GM03348 (cell line): ENCODE results near the gene SERINC4.

Experiments
- DNase-seq: peaks from one replicate; pipeline ENCODE4 v3.0.0; 2012; ENCODE audit warnings: low spot score

SERINC4 gene

DNA sequence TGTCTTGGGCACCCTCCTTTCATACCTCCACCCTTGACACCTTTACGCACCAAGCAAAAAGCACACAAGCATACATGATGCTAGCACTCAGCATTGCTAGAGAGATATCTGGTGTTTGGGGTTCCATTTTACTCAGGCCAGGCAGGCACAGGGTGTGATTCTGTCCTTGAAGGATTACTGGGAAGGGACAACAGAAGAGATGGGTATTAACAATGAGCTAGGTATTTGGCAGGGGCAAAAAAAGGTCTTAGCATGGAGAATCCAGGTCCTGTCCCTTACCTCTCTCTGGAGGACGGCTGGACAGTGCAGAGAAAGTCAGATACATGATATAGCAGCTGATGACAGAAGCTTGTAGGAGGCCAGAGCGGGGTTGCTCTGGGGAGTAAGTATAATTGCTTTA lies 3.5 kb downstream of the SERINC4 start:
- no peak for DNase-seq

DNA sequence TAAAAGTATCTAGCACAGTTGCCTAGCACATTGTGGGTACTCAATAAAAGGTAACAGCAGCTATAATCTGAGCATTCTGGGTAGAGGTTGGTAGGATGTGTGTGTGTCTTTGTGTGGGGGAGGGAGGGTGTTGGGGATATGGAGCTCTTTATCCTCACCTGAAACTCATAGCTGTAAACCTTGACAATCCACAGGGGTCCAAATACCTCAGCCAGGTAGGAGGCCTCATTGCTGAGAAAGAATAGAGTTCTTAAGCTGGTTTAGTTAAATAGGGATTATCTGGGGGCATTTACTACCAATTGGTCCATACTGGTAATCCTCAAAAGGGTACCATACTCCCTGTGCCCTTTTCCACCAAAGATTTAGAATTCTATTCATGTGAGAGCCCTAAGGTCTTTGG lies 4.0 kb downstream of the SERINC4 start:
- no peak for DNase-seq

DNA sequence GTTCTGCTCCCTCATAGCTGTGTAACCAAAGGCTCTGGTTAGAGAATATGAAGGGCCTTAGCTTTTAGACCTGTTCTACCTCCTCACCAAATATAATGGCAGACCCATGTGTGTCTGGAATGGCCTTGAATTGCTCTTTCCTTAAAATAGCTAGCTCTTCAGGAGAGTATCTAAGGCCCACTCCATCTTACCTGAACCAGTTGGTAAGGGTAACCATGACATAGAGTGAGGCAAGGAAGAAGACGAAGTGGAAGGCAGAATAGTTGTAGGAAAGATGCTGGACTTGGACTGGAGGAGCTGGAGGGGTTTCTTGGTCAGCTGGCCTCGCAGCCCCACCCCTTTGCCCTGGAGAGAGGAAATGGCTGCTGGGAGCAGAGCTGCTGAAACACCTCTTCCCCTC lies 4.8 kb downstream of the SERINC4 start:
- DNase-seq, result no peak

DNA sequence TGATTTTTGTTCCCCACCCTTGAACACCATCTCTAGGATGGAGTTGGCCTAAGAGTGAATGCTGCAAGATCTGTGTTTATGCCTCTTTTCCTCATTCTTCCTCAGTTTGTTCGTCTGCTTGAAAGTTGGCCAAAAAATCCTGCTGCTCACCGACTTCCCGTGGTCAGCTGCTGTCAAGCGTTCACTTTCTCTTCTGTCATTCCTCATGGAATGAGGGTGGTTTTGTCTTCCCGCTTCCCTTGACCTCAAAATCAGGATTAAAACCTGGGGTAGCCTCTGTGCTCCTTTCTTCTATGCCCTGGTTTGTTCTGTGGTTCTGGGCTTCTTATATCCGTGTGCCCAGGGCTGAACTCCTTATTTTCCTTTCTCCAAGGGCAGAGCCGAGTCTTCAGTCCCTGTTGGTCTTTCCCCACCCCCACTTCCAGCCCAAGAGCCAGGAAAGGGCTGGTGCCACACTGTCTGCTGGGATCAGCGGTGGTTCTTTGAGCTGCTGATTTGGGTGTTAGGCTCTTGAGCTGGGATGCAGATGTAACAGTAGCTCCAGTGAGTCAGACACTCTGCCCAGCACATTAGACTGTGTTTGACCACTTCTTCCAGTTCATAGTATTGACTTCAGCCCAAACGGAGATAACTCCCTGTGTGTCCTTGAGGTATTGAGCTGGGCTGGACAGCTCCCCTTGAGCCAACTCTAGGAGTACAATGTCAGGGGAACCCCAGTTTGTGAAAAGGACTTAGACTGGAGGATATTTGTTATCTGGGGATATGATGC lies 5.6 kb downstream of the SERINC4 start:
- no peak for DNase-seq

DNA sequence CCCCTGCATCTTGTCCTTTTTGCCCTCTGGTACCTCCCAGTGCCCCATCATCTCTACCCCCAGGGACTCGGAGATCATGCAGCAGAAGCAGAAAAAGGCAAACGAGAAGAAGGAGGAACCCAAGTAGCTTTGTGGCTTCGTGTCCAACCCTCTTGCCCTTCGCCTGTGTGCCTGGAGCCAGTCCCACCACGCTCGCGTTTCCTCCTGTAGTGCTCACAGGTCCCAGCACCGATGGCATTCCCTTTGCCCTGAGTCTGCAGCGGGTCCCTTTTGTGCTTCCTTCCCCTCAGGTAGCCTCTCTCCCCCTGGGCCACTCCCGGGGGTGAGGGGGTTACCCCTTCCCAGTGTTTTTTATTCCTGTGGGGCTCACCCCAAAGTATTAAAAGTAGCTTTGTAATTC lies 6.4 kb downstream of the SERINC4 start:
- DNase-seq, result no peak

DNA sequence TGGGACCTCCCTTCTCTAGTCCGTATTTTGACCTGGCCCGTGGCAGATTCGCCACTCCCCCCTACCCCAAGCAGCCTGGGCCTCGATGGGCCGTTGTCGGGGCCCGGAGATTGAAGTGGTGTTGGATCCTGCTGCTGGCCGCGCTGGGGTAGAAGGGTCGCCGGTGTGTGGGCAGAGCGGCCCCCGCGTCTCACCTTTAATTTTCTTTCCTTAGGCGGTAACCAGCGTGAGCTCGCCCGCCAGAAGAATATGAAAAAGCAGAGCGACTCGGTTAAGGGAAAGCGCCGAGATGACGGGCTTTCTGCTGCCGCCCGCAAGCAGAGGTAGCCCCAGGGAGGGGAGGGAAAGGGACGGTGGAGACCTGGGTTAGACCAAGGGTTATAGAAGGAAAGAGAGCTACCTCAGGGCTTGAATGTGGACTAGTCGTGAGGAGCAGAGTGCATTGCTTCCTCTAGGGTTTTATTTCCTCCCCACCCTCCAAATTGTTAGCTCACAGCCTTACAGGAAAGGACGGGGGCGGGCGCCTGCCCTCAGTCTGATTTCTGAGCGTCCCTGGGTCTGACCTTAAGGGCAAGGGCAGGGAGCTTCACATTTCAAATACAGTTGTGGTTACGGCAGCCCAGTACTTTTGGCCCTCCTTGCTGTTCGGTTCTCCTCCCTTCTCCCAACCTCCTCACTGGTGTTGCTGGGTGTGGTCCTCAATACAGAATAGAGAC lies 7.1 kb downstream of the SERINC4 start:
- DNase-seq, result peak; percentile 67

DNA sequence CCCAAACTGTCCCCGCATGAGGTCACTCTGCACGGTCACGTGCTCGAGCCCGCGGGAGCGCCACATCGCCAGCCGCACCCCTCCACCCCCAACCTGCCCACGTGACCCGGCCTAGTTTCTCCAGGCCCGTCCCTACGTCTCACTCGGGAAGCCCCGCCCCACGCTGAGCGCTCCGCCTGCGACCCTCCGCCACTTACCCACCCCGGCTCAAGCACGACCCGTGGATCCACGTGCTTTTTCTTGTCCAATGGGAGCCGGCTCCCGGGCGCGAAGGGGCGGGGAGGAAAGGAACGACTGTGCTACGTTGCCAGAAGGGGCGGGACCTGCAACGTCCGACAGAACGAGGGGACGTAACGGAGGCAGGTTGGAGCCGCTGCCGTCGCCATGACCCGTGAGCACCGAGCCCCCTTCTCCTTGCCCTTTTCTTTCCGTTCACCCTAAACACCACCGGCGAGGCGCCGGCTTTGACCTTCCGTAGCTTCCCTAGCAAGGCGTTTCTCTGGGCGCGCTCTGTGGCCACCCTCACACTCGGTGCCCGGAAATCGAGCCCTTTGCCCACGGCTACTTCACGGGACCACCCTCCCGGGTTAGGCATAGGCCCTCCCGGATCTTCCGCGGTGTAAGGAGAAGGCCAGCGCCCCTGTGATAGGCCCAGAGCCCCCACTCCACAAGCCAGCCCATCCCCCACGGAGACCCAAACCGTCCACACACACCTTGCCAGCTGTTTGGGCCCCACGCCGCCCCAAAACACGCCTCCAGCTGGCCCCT lies 7.8 kb downstream of the SERINC4 start, which contains the start of gene SERF2:
TSS of gene SERF2 (plus strand) at position 328 of the 768 bp plus-strand sequence. CDS start at position 385, 57 bp downstream.
- peak; percentile 100 for DNase-seq

DNA sequence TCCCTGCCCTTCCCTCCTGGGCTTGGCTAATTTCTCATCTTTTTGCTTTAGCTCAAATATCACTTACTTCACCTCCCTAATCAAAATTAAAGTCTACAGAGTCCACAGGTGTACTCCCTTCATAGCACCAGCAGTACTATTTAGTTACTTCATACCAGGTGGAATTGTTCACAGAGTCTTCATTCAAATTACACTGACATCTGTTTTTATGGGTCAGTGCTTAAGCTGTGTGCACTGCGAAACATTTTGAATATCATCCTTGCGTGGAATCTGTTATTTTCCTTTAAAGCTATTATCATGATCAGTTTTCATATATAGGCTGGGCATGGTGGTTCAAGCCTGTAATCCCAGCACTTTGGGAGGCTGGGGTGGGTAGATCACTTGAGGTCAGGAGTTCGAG lies 10.6 kb downstream of the SERINC4 start:
- no peak for DNase-seq

DNA sequence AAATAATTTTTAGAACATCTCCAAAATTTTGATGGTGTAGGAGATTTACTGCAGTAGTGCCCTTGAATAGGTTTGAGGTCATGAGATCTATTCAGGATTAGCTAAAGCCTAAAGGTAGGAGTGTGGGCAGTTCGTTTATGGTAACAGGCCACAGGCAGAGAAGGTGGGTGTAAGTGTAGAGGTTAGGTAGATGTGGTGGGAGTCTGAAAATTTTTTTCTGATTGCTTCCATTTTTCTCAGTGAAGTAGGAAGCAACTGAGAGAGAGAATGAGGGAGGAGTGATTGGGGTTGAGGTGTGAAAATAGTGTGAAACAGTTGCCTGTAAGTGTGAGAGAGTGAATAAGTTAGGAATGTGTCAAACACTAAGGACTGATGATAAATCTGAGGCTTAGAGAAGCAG lies 21.0 kb downstream of the SERINC4 start:
- DNase-seq, result no peak

DNA sequence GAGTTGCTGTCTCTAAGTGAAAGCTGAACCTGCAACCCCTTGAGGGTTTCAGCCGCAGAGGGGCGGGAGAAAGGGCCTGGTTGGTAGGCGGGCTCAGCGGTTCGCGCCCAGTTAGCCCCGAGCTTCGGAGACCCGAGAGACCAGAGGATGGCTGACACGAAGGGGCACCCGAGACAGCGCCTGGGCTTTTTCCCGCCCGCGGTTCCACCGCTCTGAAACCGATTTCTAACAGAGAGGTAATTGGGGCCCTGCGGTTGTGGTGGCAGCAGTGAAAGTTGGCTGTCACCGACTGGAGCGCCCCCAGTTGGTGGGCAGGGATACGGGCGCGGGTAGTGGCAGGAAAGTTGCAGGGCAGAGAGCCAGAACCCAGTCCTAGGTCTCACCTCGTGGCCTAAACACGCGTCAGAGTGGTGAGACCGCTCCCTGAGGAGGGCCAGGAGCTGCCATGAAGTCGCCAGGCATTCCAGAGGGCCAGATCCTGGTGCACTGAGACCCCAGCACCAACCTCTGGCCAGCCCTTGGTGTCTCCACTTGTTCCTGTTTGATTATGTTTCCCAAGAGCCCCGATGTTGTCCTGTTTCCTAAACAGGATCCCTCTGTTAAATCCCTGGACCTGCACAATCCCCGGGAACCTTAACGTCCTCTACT lies 22.6 kb downstream of the SERINC4 start:
- DNase-seq, result peak; percentile 85

DNA sequence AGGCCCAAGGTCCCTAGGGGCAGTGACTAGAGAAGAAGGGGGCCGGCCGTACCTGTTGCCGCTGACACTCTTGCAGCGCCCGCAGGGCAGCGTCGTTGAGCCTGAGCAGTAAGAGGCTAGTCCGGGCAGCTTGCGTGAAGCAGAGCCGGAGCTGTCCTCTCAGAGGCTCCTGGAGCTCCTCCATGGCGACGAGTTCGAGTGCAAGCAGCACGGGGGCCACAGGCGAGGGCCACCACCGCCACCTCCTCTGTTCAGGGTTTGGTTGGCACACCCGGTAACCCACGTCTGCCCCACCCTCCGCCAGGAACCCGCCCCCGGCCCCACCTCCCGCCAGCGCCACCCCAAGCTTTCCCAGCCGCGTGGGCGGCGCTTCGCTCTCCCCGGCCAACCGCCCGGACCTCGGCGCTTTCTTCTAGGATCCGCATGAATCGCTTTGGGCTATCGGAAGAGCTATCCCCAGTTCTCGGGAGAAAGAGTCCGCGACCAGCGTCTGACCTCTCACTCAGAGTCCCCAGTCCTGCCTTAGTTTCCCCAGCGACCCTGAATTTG lies 23.2 kb downstream of the SERINC4 start, which contains the start of gene ELL3:
TSS of gene ELL3 (minus strand) at position 249 of the 549 bp plus-strand sequence. CDS start at position 184, 65 bp downstream.
- peak; percentile 90 for DNase-seq

DNA sequence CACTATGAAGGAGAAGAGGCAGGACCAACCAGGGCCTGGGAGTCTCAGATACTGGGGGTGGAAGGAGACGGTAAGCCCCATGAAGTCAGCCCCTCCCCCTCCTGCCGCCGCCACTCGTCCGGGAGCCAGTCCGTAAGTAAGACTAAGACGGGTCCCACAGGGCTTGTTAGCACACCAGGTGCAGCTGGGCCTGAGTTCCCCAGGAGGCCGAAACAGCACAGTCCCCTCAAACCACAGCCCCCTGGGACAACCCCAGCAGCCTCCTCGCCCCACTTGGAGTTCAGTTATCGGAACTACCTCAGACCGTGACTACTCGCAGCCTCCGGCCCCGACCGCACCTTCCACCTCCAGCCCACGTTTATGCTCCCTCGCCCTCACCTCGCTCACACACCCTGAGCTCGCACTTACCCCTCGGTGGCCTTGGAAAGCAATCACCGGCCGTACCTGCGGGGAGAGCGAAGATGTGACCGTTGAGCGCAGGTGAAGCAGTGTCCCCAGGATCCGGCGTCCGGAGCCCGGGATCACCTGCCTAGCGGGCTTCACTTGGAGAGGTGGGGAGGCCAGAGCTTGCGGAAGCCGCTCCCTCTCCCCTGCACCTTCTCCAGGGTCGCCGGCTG lies 23.8 kb downstream of the SERINC4 start:
- no peak for DNase-seq

DNA sequence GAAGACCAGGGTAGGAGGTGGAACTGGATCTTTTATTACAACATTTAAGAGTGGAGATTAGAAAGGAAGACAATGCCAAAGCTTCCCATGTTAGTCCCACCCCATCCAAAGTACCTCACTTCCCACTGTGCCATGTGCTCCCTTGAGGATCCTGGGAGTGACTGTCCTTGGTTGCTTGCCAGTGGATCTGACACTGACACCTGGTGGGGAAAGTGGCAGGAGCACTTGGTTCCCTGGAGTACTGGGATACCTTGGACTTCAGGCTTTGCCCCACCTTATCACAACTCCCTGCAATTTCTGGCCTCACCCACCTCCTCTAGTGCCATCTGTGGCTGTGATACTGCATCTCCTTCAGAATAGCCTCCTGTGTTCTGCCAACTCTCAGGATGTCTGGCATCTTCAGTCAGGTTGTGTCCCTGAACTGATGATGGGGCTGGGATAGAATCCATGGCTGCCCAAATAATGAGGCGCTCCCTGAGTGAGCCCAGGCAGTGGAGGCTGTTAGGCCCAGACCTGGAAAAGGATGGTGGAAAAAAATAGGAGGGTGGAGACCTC lies 24.5 kb downstream of the SERINC4 start:
- no peak for DNase-seq

DNA sequence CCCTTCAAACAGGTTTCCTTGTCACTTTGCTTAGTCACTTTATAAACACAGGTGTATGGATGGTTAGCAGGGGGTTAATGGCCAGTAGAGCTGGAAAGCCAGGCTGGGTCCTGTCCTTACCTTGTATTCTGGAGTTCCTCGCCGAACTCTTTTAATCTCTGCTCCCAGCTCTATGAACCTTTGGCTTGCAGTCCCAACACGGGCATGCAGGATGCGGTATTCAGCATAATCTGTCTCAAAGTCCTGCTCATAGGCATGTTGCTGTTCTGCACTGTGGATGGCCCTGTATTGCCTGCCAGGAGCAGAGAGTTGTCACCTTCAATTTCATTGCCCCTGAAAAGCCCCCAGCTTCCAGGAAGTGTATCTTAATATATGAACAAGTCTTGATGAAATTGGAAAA lies 26.0 kb downstream of the SERINC4 start:
- no peak for DNase-seq

DNA sequence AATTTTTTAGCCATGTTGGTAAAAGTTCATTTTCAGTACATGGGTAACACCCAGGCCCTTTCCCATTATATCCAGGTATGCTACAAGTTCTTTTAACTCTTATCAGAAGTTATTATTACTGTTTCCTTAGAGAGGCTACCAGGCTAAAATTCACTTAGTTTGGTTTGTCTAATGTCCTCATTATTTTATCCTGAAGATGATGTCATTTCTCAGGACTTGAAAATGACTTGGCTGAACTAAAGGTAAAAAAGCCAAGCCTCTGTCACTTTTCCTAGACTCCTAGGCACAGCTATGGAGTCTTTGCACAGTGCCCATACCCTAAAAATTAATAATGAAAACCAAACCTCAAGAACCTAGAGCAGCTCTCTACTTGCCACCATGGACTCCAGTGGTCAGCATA lies 27.4 kb downstream of the SERINC4 start:
- DNase-seq, result no peak

DNA sequence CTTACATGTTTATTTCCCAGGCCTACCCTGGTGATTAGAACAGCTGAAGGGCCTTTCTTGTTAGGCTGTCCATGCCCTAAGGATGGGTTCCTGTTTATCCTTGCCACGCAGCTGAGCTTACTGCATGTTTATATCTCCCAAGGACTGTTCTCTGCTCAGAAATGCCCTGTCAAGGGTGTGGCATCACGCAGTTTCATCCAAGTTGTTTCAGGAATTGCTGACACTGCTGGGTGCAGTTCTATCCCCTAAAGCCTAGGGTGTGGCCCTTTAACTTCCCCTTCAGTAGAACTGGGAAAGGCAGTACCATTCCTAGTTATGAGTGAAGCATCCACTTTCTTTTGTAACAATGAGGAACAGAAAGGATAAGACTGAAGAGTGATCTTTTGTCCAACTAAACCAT lies 28.2 kb downstream of the SERINC4 start:
- DNase-seq, result no peak

DNA sequence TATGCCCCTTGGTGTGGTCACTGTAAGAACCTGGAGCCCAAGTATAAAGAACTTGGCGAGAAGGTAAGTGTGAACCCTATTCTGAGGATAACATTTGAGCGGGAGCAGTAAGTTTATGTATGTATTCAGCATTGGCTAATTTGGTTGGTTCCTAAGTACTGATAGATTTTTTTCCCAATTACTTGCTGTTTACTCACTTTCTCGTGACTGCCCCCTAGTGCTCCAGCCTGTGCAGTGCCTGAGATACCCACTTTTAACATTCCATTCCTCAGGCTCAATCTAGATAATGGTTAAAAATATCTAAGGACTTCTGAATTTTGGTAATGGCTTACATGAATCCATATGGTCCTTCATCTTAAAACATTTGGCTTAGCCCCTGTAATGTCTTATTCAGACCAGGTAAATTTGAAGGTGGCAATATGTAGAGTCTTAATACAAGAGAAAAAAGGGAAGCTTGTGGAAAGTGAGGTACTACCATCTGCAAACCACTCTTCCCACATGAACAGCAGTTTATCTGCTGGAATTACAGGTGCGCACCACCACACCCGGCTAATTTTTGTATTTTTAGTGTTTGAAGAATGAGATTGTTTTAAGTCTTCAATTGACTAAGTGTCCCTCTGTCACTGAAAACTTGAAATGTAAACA lies 30.3 kb downstream of the SERINC4 start:
- DNase-seq, result peak; percentile 80

DNA sequence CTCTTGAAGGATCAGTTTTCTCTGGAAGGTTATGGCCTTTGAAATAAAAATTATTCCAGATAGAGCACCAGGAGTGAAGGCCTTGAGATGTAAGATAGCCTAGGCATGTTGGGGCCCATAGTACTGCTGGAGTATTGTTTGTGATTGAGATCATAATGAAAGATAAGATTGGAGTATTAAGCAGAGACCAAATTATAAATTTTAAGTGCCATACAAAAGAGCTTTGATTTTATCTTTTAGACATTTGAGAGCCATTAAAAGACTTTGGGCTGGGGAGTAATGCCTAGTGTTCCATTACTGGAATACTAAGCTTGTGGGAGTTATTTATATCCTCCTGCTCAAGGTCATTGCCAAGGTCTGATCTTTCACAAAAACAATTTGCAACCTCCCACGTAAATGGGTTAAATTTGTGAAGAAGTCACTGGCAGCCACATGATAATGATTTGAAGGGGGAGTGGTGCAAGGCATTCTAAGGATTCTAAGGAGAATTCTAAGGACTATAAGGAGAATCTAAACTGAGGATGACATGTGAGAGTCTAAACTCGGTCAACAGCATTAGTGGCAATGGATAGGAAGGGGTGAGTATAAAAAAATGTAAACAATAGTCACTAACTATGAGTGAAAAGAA lies 36.1 kb downstream of the SERINC4 start:
- no peak for DNase-seq

DNA sequence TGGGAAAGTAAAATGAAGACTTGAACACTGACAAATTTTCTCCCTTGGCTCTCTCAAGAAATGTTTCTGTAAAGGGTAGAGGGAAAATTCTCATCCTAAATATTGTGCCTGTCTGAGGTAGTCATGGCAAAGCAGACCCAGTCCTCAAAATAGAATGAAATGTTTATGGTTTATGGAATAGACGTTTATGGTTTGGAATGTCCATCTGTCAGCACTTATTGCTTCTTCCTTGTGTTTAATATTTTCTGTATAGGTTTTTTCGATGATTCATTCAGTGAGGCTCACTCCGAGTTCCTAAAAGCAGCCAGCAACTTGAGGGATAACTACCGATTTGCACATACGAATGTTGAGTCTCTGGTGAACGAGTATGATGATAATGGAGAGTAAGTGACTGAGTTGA lies 37.2 kb downstream of the SERINC4 start:
- no peak for DNase-seq

DNA sequence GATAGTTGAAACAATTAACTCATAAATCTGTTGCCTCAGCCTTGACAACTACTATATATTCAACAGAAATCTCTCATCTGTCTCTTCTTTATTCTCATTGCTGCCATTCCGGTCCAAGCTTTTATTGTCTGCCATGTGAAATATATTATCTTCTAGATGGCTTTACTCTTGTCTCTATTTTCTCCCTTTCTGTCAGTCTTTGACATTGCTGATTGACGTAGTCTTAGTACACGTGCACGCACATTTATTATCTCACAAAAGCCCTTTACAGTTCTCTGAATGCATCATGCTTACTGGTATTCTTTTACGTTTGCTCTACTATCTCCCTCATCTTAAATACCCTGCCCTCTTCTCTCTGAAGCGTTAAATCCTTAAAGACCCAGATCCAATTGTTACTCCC lies 48.1 kb downstream of the SERINC4 start:
- DNase-seq, result no peak
